ENCODE data around the gene CEND1. TPM values are rescaled to one million over a fixed set of nuclear protein-coding genes. Genes with fewer than 3 reads are reported as not detected.

The CEND1 gene
- total and polyA plus RNA-seq, 2 of the 13 experiments (the other 11 are each of a cell fraction or from before 2014, with no cell fraction given) = not detected

GRCh38 chr11:838441-839279 is 48.8 kb upstream of the CEND1 start (continued):
- TF ChIP-seq MTF1 (CRISPR knock-in tag; IDR thresholded peaks at IDR 0.05) (no peak), SP4 (CRISPR knock-in tag; IDR thresholded peaks at IDR 0.05) (peak; percentile 74), ZBTB26 (CRISPR knock-in tag; IDR thresholded peaks at IDR 0.05; ENCODE audit: borderline replicate concordance) (no peak), PPARG (CRISPR knock-in tag; conservative IDR thresholded peaks at IDR 0.05) (peak; percentile 50; the same call in 1 of the 2 replicates), PTBP1 (IDR thresholded peaks at IDR 0.05; ENCODE audit: low read depth, low read length, poor library complexity, severe bottlenecking) (no peak), ZFP91 (CRISPR knock-in tag; IDR thresholded peaks at IDR 0.05; ENCODE audit: borderline replicate concordance) (peak; percentile 42; the same call in 1 of the 2 replicates), ZNF556 (CRISPR knock-in tag; IDR thresholded peaks at IDR 0.05; ENCODE audit: borderline replicate concordance) (peak; percentile 54; the same call in 1 of the 2 replicates), TCF7L2 (IDR thresholded peaks at IDR 0.05; ENCODE audit: low read depth, low read length) (no peak), ARID2 (CRISPR knock-in tag; IDR thresholded peaks at IDR 0.05; ENCODE audit: borderline replicate concordance) (no peak), SRSF9 (IDR thresholded peaks at IDR 0.05; ENCODE audit: borderline replicate concordance, insufficient read depth, low read depth, low read length, poor library complexity, severe bottlenecking) (no peak), USF2 (IDR thresholded peaks at IDR 0.05; ENCODE audit: low read depth, low read length) (peak; percentile 51), USF2 (CRISPR knock-in tag; IDR thresholded peaks at IDR 0.05; ENCODE audit: borderline replicate concordance) (peak; percentile 76; the same call in 1 of the 2 replicates), ZNF670 (CRISPR knock-in tag; IDR thresholded peaks at IDR 0.05; ENCODE audit: borderline replicate concordance) (no peak), EHMT2 (IDR thresholded peaks at IDR 0.05; ENCODE audit: borderline replicate concordance, low read depth, low read length) (no peak)
- TF ChIP-seq, protein P1, sequence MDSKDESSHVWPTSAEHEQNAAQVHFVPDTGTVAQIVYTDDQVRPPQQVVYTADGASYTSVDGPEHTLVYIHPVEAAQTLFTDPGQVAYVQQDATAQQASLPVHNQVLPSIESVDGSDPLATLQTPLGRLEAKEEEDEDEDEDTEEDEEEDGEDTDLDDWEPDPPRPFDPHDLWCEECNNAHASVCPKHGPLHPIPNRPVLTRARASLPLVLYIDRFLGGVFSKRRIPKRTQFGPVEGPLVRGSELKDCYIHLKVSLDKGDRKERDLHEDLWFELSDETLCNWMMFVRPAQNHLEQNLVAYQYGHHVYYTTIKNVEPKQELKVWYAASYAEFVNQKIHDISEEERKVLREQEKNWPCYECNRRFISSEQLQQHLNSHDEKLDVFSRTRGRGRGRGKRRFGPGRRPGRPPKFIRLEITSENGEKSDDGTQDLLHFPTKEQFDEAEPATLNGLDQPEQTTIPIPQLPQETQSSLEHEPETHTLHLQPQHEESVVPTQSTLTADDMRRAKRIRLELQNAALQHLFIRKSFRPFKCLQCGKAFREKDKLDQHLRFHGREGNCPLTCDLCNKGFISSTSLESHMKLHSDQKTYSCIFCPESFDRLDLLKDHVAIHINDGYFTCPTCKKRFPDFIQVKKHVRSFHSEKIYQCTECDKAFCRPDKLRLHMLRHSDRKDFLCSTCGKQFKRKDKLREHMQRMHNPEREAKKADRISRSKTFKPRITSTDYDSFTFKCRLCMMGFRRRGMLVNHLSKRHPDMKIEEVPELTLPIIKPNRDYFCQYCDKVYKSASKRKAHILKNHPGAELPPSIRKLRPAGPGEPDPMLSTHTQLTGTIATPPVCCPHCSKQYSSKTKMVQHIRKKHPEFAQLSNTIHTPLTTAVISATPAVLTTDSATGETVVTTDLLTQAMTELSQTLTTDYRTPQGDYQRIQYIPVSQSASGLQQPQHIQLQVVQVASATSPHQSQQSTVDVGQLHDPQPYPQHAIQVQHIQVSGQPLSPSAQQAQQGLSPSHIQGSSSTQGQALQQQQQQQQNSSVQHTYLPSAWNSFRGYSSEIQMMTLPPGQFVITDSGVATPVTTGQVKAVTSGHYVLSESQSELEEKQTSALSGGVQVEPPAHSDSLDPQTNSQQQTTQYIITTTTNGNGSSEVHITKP (CRISPR knock-in tag; IDR thresholded peaks at IDR 0.05; ENCODE audit: low read depth) = no peak; the same call in 1 of the 2 replicates
- TF ChIP-seq, protein P2, sequence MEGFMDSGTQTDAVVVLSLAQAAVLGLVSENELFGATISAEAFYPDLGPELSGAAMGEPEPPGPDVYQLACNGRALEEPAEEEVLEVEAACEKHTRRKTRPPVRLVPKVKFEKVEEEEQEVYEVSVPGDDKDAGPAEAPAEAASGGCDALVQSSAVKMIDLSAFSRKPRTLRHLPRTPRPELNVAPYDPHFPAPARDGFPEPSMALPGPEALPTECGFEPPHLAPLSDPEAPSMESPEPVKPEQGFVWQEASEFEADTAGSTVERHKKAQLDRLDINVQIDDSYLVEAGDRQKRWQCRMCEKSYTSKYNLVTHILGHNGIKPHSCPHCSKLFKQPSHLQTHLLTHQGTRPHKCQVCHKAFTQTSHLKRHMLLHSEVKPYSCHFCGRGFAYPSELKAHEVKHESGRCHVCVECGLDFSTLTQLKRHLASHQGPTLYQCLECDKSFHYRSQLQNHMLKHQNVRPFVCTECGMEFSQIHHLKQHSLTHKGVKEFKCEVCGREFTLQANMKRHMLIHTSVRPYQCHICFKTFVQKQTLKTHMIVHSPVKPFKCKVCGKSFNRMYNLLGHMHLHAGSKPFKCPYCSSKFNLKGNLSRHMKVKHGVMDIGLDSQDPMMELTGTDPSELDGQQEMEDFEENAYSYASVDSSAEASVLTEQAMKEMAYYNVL (CRISPR knock-in tag; IDR thresholded peaks at IDR 0.05; ENCODE audit: borderline replicate concordance) = no peak; the same call in 1 of the 2 replicates

Measured in HepG2 (cell line).